Right atrium auricular region (tissue), 2 donors: ENCODE data around the gene ITPK1. TPM values are rescaled to one million over a fixed set of nuclear protein-coding genes. Genes with fewer than 3 reads are reported as not detected.
A peak's percentile ranks its signal among the peaks of the same experiment; 100 is the strongest.

Experiments
- DNase-seq: peaks from one replicate; pipeline ENCODE4 v3.0.0-alpha.2; 2019; ENCODE audit warnings: low spot score
- H3K27ac ChIP-seq, 2 donors: fragments of 200-600 bp; sonication (generic); 1 replicate in 1 of 2; 2 replicates in 1 of 2; pipeline ENCODE4 v1.5.1; 2016 to 2019
- H3K27me3 ChIP-seq, 2 donors: fragments of 200-600 bp; sonication (generic); one replicate each; pipeline versions ENCODE4 v1.5.1 to v1.6.0; 2017 to 2019
- H3K36me3 ChIP-seq: fragments of 200-600 bp; sonication (generic); one replicate; pipeline ENCODE4 v1.5.1; 2016
- H3K4me1 ChIP-seq, 2 donors: fragments of 200-600 bp; sonication (generic); one replicate each; pipeline versions ENCODE4 v1.5.1 to v1.6.0; 2017 to 2019
- H3K4me3 ChIP-seq, 2 donors: fragments of 200-600 bp; sonication (generic); 1 replicate in 1 of 2; 2 replicates in 1 of 2; pipeline ENCODE4 v1.5.1; 2017 to 2019; ENCODE audit warnings: mild to moderate bottlenecking in 1 of 2, moderate library complexity in 1 of 2
- H3K9me3 ChIP-seq, 2 donors: fragments of 200-600 bp; sonication (generic); one replicate each; pipeline ENCODE4 v1.5.1; 2019
- total RNA-seq, 2 donors: library from RNA; depleted of rRNA; stranded (reverse); fragments of >200 nt; gene quantifications; one replicate each; pipeline ENCODE4 v1.1.0, GENCODE V29; 2016
- TF ChIP-seq, protein P1 (sequence below), 2 donors: fragments of 200-600 bp; sonication (generic); IDR thresholded peaks; one replicate each; pipeline ENCODE4 v1.5.1; 2019; ENCODE audit warnings: antibody characterized with exemption in 2 of 2

ITPK1 gene
- total RNA-seq, 2 donors from 2014 or later = 58.3 to 76.0 TPM

DNA sequence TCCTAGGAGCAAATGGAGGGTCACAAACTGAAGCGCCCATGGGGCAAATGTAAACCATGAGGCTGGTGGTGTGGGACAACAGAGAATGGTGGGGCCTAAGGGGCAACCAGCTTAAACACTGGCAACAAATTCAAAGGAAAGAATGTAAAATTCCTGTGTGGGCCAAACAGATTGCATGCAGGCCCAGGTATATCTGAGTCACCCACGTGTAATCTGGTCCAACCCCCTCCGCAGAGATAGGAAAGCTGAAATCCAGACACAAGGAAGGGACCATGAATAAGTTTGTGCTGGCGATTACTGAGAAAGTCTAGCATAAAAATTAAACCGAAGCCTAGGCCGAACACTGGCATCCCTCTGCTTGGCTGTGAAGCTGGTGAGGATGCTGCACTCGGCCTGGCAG is 71.6 kb downstream of the ITPK1 start:
- H3K4me1 ChIP-seq = peaks cover 0 to 92% of the 10 kb centered on the region in 2 donors
- H3K9me3 ChIP-seq = no peaks in the 10 kb centered on the region
- peak overlapping the region; percentile 77 to 94 for H3K27ac ChIP-seq
- no peaks in the 10 kb centered on the region for H3K27me3 ChIP-seq
- DNase-seq = no peak
- H3K4me3 ChIP-seq = no peak overlapping the region
- TF ChIP-seq, protein P1, sequence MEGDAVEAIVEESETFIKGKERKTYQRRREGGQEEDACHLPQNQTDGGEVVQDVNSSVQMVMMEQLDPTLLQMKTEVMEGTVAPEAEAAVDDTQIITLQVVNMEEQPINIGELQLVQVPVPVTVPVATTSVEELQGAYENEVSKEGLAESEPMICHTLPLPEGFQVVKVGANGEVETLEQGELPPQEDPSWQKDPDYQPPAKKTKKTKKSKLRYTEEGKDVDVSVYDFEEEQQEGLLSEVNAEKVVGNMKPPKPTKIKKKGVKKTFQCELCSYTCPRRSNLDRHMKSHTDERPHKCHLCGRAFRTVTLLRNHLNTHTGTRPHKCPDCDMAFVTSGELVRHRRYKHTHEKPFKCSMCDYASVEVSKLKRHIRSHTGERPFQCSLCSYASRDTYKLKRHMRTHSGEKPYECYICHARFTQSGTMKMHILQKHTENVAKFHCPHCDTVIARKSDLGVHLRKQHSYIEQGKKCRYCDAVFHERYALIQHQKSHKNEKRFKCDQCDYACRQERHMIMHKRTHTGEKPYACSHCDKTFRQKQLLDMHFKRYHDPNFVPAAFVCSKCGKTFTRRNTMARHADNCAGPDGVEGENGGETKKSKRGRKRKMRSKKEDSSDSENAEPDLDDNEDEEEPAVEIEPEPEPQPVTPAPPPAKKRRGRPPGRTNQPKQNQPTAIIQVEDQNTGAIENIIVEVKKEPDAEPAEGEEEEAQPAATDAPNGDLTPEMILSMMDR (IDR thresholded peaks at IDR 0.05) = no peak
- no peaks in the 10 kb centered on the region for H3K36me3 ChIP-seq

DNA sequence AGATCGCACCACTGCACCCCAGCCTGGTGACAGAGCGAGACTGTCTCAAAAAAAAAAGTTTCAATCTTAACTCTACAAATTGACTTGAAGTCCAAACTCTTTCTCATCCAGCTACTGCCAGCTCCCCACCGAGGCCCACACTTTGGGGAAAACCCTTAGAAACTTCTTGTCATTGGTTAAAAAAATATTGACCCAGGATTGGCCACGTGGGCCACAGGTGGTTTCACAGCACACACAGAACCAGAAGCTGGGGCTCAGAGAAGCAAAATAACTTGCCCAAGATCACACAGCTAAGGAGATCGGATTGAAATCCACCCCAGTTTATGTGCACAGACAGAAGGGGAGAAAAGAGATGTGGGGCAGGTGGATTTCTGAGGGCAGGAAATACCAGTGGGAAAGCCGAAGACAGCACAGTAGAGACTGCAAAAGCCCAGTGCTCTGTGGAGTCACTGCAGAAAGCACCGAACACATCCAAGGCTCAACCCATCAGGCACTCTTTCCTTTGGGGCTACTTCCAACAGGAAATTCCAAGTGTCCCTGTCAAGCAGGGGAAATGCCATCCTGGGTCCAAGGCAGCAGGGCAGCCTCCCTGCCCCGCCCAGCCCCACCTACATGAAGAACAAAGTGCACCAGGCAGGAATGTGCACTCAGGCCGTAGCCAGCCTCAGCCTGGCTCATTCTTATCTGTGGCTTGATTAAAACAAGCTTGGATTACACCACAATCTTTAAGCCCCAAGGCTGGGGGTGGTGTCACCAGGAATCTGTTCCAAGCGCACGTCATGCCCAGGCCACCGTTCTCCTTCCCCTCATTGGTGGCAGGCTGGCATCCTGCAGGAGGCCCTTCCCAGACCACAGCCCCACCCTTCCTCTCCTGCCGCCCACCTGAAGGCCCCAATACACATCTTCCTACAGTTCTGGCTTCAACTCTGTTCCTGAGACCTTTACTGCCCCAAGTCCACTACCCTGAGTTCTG is 72.5 kb downstream of the ITPK1 start:
- no peaks in the 10 kb centered on the region for H3K36me3 ChIP-seq
- H3K27me3 ChIP-seq = no peaks in the 10 kb centered on the region
- H3K9me3 ChIP-seq = no peaks in the 10 kb centered on the region
- peak; percentile 82 for DNase-seq
- no peak overlapping the region for H3K4me3 ChIP-seq
- peak overlapping the region; percentile 77 to 94 for H3K27ac ChIP-seq
- H3K4me1 ChIP-seq = peaks cover 0 to 96% of the 10 kb centered on the region in 2 donors
- TF ChIP-seq, protein P1 (IDR thresholded peaks at IDR 0.05) = no peak

DNA sequence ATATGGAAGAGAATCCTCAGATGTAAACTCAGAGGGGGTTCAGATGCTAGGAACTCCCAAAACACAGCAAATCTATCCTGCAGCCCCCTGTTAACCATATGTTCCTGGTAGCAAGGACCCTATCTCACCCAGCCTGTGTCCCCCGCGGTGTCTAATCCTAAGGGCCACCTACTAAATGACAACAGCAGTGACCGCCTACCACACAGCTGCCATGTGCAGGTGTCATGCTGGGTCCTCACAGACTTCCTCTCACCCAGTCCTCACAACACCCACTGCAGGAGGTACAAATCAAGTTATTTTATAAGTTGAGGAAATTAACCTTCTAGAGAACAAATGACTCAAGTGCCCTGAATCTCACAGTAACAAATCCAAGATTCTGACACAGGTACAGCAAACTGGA is 73.9 kb downstream of the ITPK1 start:
- no peaks in the 10 kb centered on the region for H3K36me3 ChIP-seq
- H3K4me3 ChIP-seq = no peak overlapping the region
- TF ChIP-seq, protein P1 (IDR thresholded peaks at IDR 0.05) = no peak
- H3K27ac ChIP-seq = peak overlapping the region; percentile 77 to 94
- H3K27me3 ChIP-seq = no peaks in the 10 kb centered on the region
- no peaks in the 10 kb centered on the region for H3K9me3 ChIP-seq
- H3K4me1 ChIP-seq = peaks cover 0 to 94% of the 10 kb centered on the region in 2 donors
- no peak for DNase-seq

DNA sequence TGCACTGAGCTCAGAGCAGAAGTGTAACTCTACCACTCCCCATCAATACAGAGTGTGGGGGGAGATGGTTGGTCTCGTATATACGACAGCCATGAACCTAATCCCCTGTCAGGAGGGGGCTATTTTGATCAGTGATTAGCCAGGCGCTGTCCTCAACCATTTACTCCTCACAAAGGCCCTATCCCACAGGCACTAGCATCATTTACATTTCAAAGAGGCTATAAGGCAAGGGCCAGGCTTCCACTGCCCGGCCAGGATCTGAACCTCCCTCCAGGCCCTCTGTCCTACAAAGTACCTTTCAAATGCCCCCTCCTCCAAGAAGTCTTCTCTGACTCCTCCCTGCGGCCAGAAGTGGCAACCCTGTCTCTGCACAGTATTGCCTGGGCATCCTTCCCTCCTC is 74.7 kb downstream of the ITPK1 start:
- DNase-seq = no peak
- Histone ChIP-seq H3K4me3 (no peak overlapping the region), H3K4me1 (peaks cover 0 to 94% of the 10 kb centered on the region in 2 donors), H3K36me3 (no peaks in the 10 kb centered on the region), H3K27me3 (no peaks in the 10 kb centered on the region), H3K27ac (peak overlapping the region; percentile 77 to 94), H3K9me3 (no peaks in the 10 kb centered on the region)
- TF ChIP-seq, protein P1 (IDR thresholded peaks at IDR 0.05) = no peak

DNA sequence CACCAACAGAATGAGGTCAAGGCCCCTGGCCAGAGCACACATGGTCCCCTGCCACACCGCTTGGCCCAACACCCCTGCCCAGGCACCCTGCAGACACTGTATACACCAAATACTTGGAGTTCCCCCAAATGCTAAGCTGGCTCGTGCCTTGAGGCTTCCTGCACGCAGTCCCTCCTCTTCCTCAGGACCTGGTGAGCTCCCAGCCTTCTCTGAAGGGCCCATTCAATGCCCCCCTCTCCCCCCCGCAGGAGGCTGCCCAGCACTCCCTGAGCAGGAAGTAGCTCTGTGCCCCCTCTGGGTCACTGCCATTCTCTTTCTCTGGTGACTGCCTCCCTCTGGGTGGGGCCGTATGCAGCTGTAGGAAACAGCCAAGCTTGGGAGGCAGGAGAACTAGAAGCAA is 75.3 kb downstream of the ITPK1 start:
- Histone ChIP-seq H3K4me3 (no peak overlapping the region), H3K36me3 (no peaks in the 10 kb centered on the region), H3K9me3 (no peaks in the 10 kb centered on the region), H3K27ac (peak overlapping the region; percentile 77 to 94), H3K27me3 (no peaks in the 10 kb centered on the region), H3K4me1 (peaks cover 0 to 94% of the 10 kb centered on the region in 2 donors)
- no peak for DNase-seq
- TF ChIP-seq, protein P1 (IDR thresholded peaks at IDR 0.05) = no peak
